Activated gamma-delta T cell treated with anti-CD3 and anti-CD28 coated beads, Interleukin-2, amount 50 U/mL, for 16 hours (primary cell): ENCODE measurements around the gene ZNRF4.
"Not testable (repeated sequence)": the region's sequence is repeated elsewhere in the genome, so short reads cannot be mapped to it uniquely, and the experiment has no call there.

Source experiments
- DNase-seq: peaks from one replicate; pipeline ENCODE4 v3.0.0-alpha.2; 2020; ENCODE audit warnings: low read depth

ZNRF4 gene

GRCh38 chr19:5455367-5456129 is at the start of gene ZNRF4:
ZNRF4 (plus strand) TSS chr19:5455417; CDS start chr19:5455492, 75 bp downstream.
- DNase-seq: no peak

- not testable (repeated sequence) for DNase-seq
Observed at GRCh38 chr19:5406198-5406597, 49.0 kb upstream of the ZNRF4 start.

GRCh38 chr19:5406816-5407215 is 48.4 kb upstream of the ZNRF4 start:
- no peak for DNase-seq

GRCh38 chr19:5407356-5407755 is 47.9 kb upstream of the ZNRF4 start:
- DNase-seq: no peak

DNA sequence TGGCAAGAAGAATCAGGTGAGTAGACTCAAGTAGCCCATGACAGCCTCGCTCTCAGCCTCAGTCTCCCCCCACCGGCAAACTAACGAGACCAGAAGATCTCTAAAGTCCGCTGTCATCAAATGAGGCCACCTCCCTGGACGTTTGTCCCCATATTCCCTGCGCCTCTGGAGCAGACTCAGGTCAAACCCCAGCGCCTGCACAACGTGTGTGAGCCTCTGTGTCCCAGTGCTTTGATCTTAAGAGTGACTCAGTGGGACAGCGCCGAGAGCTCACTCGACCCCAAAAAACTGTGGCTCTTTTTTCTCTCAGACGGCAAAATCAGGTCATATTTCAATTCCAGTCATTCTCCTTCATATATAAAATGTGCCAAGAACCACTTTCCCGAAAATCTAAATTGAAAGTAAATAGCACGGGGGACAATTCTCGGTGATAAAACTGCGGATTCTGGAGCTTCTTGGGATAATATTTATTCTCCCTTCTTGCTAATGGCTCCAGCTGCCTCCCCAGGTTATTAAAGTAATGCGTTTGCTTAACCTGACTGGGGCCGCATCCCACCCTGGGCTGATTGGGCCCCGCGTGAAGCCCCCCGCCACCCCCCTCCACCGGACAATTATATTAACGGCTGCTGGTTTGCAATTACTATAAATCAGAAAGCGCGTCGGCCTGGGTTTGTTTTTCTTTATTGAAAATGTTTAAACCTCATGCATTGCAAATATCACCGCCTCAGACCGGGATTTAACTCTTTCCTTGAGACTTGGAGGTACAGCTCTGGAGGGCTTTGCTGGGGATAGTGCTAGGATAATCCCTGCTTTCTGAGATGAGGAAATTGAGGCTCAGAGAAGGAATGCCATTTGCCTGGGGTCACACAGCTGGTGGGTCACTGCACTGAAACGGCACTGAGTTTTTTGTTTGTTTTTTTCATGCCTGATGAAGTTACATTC is 37.5 kb upstream of the ZNRF4 start:
- DNase-seq: no peak

DNA sequence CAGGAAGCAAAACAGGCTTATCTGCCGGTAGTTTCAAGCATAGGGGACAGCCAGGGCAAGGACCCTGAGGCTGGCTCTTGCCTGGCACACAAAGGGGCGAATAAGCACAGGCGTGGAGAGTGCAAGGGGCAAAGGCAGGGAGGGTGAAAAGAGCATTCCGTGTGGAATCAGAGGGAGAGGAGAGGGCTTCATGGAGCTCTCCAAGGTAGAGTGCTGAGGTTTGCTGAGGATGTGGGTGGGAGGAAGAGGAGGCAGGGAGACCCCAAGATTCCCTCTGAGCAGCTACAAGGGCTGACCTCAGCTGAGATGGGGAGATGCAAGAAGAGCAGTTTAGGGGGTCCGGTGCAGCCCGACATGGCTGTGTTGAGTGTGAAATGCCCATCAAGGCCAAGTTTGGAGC is 36.5 kb upstream of the ZNRF4 start:
- DNase-seq: no peak

DNA sequence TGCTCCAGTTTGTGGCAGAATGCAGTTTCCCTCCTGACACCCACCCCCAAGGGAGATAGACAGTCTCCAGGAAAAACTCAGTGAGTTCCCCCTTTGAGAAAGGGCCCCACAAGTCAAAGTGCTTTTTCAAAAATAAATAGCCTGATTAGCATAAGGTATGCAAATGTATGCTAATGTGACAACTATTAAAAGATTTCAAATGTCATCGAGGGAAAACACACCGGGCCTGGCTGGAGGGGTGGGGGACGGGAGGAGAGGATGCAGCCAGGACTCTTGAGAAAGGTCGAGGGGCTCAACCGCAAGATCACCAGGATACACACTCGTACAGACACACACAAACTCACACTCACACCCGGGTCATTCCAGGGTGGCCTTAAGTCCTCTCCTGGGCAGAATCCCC is 34.3 kb upstream of the ZNRF4 start:
- DNase-seq: no peak

DNA sequence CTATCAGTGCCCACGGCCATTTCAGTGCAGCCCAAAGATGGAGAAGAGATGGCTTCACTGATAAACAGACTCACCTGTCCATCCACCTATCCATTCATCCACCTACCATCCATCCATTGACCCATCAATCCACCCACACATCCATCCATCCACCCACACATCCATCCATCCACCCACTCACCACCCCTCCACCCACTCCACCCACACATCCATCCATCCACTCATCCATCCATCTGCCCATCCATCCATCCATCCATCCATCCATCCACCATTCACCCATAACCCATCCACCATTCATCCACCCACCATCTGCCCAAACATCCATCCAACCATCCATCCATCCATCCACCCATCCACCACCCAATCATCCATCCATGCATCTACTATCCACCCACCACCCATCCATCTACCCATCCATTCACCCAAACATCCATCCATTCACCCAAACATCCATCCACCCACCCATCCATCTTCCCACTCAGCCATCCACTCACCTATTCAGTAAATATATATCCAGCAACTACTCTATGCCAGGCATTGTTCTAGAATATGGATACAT is 31.6 kb upstream of the ZNRF4 start:
- DNase-seq: no peak

- no peak for DNase-seq
Observed at GRCh38 chr19:5424192-5424973, 30.8 kb upstream of the ZNRF4 start.

- no peak for DNase-seq
Observed at GRCh38 chr19:5425260-5425659, 30.0 kb upstream of the ZNRF4 start.

DNA sequence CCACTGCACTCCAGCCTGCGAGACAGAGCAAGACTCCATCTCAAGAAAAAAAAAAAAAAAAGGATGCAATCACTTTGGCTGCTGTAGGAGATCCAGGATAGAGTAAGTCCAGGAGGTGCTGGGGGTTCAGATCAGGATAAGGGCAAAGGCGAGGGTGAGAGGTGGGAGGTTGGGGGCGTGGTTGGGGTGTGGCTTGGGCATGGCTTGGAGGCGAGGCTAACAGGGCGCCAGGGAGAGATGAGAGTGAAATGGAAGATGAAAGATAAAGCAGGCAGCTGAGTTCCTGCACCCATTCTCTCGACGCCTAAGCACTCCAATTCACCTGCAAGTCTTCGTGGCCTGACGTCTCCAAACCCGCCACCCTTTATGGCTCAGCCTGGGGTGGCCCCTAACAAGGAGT is 25.0 kb upstream of the ZNRF4 start:
- no peak for DNase-seq

DNA sequence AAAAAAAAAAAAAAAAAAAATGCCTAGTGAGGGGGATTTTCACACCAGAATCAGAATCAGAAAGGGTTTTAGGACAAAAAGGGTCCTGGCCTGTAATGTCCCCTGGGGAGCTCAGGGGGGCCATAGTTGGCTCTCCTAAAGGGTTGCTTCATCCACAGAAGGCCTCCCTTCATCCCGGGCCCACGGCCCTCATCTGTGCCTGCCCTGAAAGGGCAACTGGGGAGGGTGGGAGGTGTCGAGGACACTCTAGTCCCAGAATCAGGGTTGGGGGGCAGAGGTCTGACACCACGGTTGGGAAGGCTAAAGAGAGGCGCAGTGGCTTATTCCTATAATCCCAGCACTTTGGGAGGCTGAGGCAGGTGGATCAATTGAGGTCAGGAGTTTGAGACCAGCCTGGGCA is 22.5 kb upstream of the ZNRF4 start:
- no peak for DNase-seq

- DNase-seq: no peak
Observed at GRCh38 chr19:5434351-5434917, 20.8 kb upstream of the ZNRF4 start.

DNA sequence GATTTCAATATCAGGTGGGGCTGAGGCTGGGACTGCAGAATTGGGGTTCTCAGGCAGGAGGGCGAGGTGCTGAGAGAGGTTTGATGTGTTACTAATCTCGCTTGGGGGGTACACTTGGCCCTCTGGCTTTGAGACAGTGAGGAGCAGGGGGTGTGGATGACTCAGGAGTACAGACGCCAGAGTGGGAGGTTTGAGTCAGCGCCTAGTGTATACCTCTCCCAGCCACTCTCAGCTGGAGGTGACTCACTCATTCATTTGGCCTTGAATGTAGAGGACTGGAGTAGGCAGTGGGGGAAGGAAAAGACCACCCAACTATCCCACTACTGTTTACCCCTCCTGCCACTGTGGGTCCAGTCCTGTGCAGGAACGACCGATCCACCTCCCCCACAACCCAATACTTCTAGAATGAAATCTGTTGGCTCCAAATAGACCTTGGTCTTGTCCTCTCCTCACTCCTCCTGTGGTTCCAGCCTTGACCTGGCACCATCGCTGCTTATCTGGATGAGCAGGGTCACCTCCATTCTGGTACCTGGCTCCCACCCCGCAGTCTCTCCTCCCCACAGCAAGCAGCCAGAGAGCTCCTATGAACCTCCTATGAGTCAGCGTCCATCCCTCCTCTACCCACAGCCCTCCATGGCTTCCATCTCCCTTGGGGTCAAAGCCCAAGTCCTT is 20.1 kb upstream of the ZNRF4 start:
- DNase-seq: peak; percentile 4

- DNase-seq: no peak
Observed at GRCh38 chr19:5435642-5436017, 19.6 kb upstream of the ZNRF4 start.

DNA sequence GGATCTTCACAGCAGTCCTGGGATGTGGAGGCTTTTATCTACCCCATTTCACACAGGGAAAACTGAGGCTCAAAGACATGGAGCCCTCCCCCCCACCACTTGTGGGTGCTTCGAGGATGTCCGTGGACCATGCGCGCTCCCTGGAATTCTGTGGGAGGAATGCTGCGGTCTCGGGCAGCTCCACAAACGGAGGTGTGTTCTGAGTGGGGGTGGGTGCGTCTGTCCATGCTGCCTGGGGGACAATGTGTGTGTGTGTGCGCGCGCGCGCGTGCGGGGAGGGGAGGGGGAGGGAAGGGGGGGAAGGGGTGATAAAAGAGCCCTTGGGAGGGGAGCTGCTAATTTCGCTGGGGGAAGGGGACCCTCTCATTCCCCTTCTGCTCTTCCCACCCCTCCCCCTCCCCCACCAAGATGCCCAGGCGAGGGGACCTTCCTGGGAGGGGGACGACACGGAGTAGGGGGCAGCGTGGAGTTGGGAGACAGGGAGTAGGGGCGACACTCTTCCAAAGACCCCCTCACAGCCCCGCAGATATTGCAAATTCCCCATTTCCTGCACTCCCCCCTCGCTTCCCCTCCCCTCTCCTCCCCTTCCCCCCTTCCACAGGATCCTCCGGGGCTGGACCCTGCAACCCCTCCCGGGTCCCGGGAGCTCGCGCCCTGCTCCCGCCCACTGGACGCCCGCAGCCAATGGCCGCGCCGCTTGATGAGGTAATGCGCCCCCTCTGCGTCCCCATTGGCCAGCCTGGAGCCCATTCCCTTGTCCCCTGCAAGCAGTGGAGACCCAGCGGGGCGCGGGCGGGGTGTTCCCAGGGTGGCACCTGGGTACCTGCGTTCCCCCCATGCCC is 18.9 kb upstream of the ZNRF4 start:
- no peak for DNase-seq

GRCh38 chr19:5436948-5437306 is 18.3 kb upstream of the ZNRF4 start:
- DNase-seq: no peak

DNA sequence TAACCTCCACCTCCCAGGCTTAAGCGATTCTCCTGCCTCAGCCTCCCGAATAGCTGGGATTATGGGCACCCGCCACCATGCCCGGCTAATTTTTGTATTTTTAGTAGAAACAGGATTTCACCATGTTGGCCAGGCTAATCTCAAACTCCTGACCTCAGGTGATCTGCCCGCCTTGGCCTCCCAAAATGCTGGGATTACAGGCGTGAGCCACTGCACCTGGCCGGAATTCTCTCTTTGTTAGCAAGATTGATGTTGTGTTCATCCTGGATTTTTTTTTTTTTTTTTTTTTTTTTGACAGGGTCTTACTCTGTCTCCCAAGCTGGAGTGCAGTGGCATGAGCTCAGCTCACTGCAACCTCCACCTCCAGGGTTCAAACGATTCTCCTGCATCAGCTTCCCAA is 16.5 kb upstream of the ZNRF4 start:
- not testable (repeated sequence) for DNase-seq

DNA sequence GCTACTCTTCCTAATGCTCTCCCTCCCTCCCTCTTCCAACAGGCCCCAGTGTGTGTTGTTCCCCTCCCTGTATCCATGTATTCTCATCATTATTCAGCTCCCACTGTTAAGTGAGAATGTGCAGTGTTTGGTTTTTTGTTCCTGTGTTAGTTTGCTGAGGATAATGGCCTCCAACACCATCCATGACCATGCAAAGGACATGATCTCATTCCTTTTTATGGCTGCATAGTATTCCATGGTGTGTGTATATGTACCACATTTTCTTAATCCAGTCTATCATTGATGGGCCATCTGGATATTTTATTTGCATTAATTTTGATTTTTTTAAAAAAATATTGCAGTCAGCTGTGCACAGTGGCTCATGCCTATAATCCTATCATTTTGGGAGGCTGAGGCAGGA is 15.8 kb upstream of the ZNRF4 start:
- DNase-seq: no peak

GRCh38 chr19:5440299-5440698 is 14.9 kb upstream of the ZNRF4 start:
- no peak for DNase-seq
